Lower lobe of right lung (tissue), 2 donors: Measurements from ENCODE around the gene ADGRG7. TPM values are rescaled to one million over a fixed set of nuclear protein-coding genes. Genes with fewer than 3 reads are reported as not detected.
A peak's percentile ranks its signal among the peaks of the same experiment; 100 is the strongest.

Experiments
- ATAC-seq, 2 donors: fragments of 200-7000 bp; cut with Tn5 transposase; one replicate each; pipeline ENCODE4 v1.9.1; 2020 to 2022; ENCODE audit warnings: mild to moderate bottlenecking in 2 of 2, moderate library complexity in 2 of 2
- DNase-seq: peaks from one replicate; pipeline ENCODE4 v3.0.0-alpha.2; 2020
- H3K27ac ChIP-seq: fragments of 200-600 bp; one replicate; pipeline ENCODE4 v1.8.0; 2022
- H3K27me3 ChIP-seq: fragments of 200-600 bp; one replicate; pipeline ENCODE4 v1.8.0; 2022; ENCODE audit warnings: low read depth
- H3K36me3 ChIP-seq: fragments of 200-600 bp; one replicate; pipeline ENCODE4 v1.8.0; 2022; ENCODE audit warnings: mild to moderate bottlenecking
- H3K4me1 ChIP-seq: fragments of 200-600 bp; one replicate; pipeline ENCODE4 v1.8.0; 2022
- H3K4me3 ChIP-seq: fragments of 200-600 bp; one replicate; pipeline ENCODE4 v1.8.0; 2022; ENCODE audit warnings: mild to moderate bottlenecking
- H3K9me3 ChIP-seq: fragments of 200-600 bp; one replicate; pipeline ENCODE4 v1.8.0; 2022
- intact Hi-C: fragments of 100-400 bp; cut with DNase I; formaldehyde crosslinking; loops from one replicate; pipeline ENCODE4 v1.11.0; 2022
- total RNA-seq: library from RNA; stranded (reverse); fragmentation: NEBNext Ultra II Directional; extraction: Animal tissue kit (Norgen Biotek cat#: 25700); gene quantifications from one replicate; pipeline ENCODE4 v1.2.1, GENCODE V29; 2021
- TF ChIP-seq, protein P1 (sequence below): fragments of 200-600 bp; IDR thresholded peaks from one replicate; pipeline ENCODE4 v1.8.0; 2022; ENCODE audit warnings: antibody characterized with exemption, mild to moderate bottlenecking
- donor health status: DM: no; HTN: yes; CAD: no; lungs with severe emphysema.

ADGRG7 gene
- total RNA-seq, 1 donor from 2014 or later = not detected

DNA sequence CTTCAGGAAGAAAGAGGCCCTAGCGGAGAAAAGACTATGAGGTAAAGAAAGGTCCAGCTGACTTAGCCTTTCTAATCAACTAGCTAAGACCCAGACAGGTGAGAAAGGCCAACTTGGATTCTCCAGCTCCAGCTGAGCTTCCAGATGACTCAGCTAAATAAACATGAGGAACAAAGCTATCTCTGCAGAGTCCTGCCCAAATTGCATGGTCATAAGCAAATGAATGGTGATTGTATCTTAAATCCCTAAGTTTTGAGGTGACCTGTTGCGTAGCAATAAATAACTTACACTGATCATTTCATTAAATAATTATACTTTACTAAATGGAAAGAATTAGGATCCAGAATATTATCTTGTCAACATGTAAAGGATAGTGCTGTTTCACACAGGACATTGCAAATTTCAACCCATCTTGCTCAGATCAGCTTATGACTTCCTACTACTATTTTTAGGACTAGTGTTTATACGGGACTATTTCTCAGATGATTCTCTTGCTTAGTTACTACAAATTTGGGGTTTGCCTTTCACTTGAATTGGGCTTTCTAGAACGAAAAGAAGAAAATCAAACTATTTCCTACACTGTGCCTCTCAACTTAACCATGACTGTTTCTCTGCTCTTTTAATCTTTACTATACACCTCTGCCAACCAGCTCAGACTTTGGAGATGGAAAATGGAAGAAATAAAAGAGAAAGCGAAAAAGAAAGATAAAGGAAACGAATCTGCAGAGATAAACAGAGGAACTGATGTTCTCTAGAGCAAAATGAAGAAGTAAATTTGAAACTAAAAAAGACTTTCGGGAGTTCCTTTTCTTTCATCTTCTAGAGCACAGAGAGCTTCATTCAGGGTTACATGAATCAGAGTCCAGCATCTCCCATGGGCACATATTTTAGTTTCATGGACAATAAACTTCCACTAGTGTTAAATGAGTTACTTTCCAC lies 6.6 kb upstream of the ADGRG7 start:
- Histone ChIP-seq H3K36me3 (no peaks in the 10 kb centered on the region), H3K27ac (no peak overlapping the region), H3K4me1 (no peaks in the 10 kb centered on the region), H3K4me3 (no peak overlapping the region), H3K9me3 (no peaks in the 10 kb centered on the region), H3K27me3 (no peaks in the 10 kb centered on the region)
- TF ChIP-seq, protein P1, sequence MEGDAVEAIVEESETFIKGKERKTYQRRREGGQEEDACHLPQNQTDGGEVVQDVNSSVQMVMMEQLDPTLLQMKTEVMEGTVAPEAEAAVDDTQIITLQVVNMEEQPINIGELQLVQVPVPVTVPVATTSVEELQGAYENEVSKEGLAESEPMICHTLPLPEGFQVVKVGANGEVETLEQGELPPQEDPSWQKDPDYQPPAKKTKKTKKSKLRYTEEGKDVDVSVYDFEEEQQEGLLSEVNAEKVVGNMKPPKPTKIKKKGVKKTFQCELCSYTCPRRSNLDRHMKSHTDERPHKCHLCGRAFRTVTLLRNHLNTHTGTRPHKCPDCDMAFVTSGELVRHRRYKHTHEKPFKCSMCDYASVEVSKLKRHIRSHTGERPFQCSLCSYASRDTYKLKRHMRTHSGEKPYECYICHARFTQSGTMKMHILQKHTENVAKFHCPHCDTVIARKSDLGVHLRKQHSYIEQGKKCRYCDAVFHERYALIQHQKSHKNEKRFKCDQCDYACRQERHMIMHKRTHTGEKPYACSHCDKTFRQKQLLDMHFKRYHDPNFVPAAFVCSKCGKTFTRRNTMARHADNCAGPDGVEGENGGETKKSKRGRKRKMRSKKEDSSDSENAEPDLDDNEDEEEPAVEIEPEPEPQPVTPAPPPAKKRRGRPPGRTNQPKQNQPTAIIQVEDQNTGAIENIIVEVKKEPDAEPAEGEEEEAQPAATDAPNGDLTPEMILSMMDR = no peak
- ATAC-seq (peak in 1 of 2 donors; percentile 28), DNase-seq (no peak)
- intact Hi-C loops = no loop called here

DNA sequence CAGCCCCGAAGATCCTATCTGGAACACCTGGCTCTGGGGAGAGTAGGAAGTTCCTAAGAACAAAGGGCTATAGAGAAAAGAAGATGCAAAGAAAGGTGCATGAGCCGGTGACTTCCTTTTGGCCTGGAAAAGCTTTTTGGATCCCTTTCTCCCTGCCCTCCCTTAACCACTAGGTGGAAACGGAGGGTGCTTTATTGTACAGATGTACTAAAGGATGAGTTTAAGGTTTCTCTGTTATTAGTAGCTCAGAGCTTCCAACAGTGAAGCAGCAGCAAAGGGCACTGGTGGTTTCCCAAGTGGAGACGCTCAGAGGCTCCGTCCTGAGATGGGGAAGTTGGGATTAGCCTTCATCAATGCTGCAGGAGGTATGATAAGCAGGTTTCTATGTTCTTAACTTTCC lies 5.9 kb upstream of the ADGRG7 start:
- TF ChIP-seq, protein P1 = peak; percentile 27
- no peak overlapping the region for H3K27ac ChIP-seq
- DNase-seq (no peak), ATAC-seq (peak; percentile 37 to 56)
- intact Hi-C loops = no loop called here
- no peak overlapping the region for H3K4me3 ChIP-seq
- H3K36me3 ChIP-seq = no peaks in the 10 kb centered on the region
- no peaks in the 10 kb centered on the region for H3K9me3 ChIP-seq
- no peaks in the 10 kb centered on the region for H3K4me1 ChIP-seq
- no peaks in the 10 kb centered on the region for H3K27me3 ChIP-seq

DNA sequence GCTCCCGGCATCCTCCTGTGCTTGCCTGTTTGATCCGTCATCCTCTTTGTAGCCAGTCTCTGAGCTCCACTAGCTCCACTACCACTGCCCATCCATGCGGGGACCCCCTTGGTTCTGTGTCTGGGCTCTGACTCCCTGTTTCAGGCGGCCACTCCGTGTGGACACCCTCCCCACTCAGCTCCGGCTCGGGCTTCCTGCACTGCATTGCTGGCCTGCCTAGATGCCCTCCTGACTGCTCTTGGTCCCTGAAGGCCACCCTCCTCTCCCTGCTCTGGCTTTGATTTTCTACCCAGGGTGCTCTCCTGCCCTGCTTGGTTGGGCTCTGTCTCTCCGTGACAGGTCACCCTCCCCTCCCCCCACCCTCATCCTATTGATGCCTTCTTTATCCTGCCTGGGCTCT lies 4.0 kb upstream of the ADGRG7 start:
- no peak for DNase-seq
- intact Hi-C loops = no loop called here
- Histone ChIP-seq H3K4me3 (no peak overlapping the region), H3K9me3 (no peaks in the 10 kb centered on the region), H3K27me3 (no peaks in the 10 kb centered on the region), H3K27ac (no peak overlapping the region), H3K4me1 (no peaks in the 10 kb centered on the region), H3K36me3 (no peaks in the 10 kb centered on the region)
- TF ChIP-seq, protein P1 = no peak
- ATAC-seq = no peak

DNA sequence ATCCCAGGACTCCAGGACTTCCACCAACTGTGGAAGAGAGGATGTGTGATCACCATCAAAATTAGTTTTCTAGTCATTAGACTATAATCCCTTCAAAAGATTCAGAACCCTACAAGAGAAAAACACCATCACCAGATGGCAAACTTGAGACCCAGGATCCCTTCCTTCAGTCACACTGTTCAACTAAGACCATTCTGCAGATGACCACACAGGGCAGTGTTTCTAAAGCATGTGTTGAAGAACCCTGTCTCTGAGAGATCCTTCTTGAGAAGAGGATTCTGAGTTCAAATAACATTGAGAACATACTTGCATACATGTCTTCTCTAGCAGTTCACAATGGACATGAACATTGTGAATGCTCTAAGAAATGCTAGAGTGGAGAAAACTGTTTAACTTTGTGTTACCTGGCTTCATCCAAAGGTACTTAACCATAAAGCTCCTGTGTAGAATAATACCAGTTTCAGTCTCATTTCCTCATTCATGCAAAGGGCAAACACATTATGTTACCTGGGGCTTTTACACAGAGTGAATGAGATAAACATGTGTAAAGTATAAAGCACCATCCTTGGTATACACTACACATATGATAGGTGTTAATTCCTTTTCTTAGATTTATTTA lies 2.4 kb upstream of the ADGRG7 start:
- DNase-seq = no peak
- no peaks in the 10 kb centered on the region for H3K4me1 ChIP-seq
- H3K36me3 ChIP-seq = no peaks in the 10 kb centered on the region
- intact Hi-C loops = no loop called here
- TF ChIP-seq, protein P1 = no peak
- no peak for ATAC-seq
- no peaks in the 10 kb centered on the region for H3K27me3 ChIP-seq
- no peak overlapping the region for H3K4me3 ChIP-seq
- H3K27ac ChIP-seq = no peak overlapping the region
- H3K9me3 ChIP-seq = no peaks in the 10 kb centered on the region

DNA sequence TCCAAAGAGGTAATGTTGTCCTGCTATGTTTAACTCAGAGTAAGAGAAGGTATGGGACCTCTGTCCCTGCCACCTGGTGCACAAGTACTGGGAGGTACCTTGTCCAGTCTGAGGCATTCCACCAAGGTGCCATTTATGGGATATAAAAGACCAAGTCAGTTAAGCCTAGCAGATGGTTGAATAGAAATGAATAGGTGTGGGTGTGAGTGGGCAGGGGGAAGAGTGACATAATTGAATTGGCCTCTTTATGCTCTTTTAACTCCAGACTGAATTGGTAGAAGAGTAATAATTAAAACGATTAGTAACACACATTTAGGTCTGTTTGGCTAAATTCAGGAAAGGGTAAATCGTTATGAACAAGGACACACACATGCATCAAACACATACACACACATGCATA lies 562 bp downstream of the ADGRG7 start:
- no peak overlapping the region for H3K27ac ChIP-seq
- intact Hi-C loops = no loop called here
- H3K4me1 ChIP-seq = no peaks in the 10 kb centered on the region
- ATAC-seq = no peak
- no peaks in the 10 kb centered on the region for H3K9me3 ChIP-seq
- H3K36me3 ChIP-seq = no peaks in the 10 kb centered on the region
- no peaks in the 10 kb centered on the region for H3K27me3 ChIP-seq
- DNase-seq = no peak
- H3K4me3 ChIP-seq = no peak overlapping the region
- TF ChIP-seq, protein P1 = no peak
